ENCODE data around the gene CAPSL.

DNA sequence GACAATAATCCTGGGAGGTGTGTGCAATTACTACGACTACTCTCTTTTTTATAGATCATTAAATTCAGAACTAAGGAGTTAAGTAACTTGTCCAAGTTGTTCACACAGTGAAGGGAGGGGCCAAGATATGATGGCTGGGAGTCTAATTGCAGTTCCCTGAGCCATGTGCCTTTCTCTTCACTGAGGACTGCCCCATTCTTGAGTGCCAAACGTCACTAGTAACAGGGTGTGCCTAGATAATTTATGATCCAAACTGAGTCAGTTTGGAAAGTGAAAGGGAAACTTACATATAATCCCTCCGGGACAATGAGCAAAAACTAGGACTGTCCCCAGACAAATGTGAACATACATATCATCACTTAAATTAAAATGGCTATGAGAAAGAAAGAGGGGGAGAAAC lies 61.5 kb downstream of the CAPSL start:
- TF ChIP-seq POLR2A (IDR thresholded peaks at IDR 0.05): no peak
- TF ChIP-seq, protein P1, sequence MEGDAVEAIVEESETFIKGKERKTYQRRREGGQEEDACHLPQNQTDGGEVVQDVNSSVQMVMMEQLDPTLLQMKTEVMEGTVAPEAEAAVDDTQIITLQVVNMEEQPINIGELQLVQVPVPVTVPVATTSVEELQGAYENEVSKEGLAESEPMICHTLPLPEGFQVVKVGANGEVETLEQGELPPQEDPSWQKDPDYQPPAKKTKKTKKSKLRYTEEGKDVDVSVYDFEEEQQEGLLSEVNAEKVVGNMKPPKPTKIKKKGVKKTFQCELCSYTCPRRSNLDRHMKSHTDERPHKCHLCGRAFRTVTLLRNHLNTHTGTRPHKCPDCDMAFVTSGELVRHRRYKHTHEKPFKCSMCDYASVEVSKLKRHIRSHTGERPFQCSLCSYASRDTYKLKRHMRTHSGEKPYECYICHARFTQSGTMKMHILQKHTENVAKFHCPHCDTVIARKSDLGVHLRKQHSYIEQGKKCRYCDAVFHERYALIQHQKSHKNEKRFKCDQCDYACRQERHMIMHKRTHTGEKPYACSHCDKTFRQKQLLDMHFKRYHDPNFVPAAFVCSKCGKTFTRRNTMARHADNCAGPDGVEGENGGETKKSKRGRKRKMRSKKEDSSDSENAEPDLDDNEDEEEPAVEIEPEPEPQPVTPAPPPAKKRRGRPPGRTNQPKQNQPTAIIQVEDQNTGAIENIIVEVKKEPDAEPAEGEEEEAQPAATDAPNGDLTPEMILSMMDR (IDR thresholded peaks at IDR 0.05): no peak
- TF ChIP-seq POLR2AphosphoS5 (IDR thresholded peaks at IDR 0.05): no peak
- TF ChIP-seq EP300 (IDR thresholded peaks at IDR 0.05): no peak

Measured in stomach (tissue), 4 donors.